Measurements from ENCODE around the gene RLN2.
"Not testable (repeated sequence)": the region's sequence is repeated elsewhere in the genome, so short reads cannot be mapped to it uniquely, and the experiment has no call there.

The RLN2 gene

GRCh38 chr9:5303840-5304795 is at the start of gene RLN2:
Gene RLN2 (minus strand): TSS chr9:5304716. CDS start chr9:5304580, 136 bp downstream.
- DNase-seq: peak in 5 of 56 donors; percentile 1 to 20 (median 4)

- no peak for DNase-seq
Measured at GRCh38 chr9:5354184-5354583, 49.7 kb upstream of the RLN2 start.

GRCh38 chr9:5352637-5353248 is 48.2 kb upstream of the RLN2 start:
- no peak for DNase-seq

- DNase-seq: peak in 8 of 56 donors; percentile 0 to 6 (median 1)
Measured at GRCh38 chr9:5338992-5339981, 34.8 kb upstream of the RLN2 start, which contains the start of gene RLN1. Gene RLN1 (minus strand): TSS chr9:5339876. CDS start chr9:5339746, 130 bp downstream.

- no peak for DNase-seq
Measured at GRCh38 chr9:5336688-5337087, 32.2 kb upstream of the RLN2 start.

- DNase-seq: not testable (repeated sequence)
Measured at GRCh38 chr9:5331276-5331675, 26.8 kb upstream of the RLN2 start.

GRCh38 chr9:5326893-5327548 is 22.5 kb upstream of the RLN2 start:
- no peak for DNase-seq

GRCh38 chr9:5326187-5326586 is 21.7 kb upstream of the RLN2 start:
- no peak for DNase-seq

GRCh38 chr9:5321601-5322000 is 17.1 kb upstream of the RLN2 start:
- DNase-seq: not testable (repeated sequence)

GRCh38 chr9:5321058-5321457 is 16.5 kb upstream of the RLN2 start:
- no peak for DNase-seq

- DNase-seq: not testable (repeated sequence)
Measured at GRCh38 chr9:5316406-5316805, 11.9 kb upstream of the RLN2 start.

GRCh38 chr9:5315187-5315923 is 10.8 kb upstream of the RLN2 start:
- DNase-seq: no peak

GRCh38 chr9:5310851-5311250 is 6.3 kb upstream of the RLN2 start:
- no peak for DNase-seq

- DNase-seq: no peak
Measured at GRCh38 chr9:5305741-5306140, 1.2 kb upstream of the RLN2 start.

- no peak for DNase-seq
Measured at GRCh38 chr9:5301544-5301943, 3.0 kb downstream of the RLN2 start.

- no peak for DNase-seq
Measured at GRCh38 chr9:5292141-5292540, 12.4 kb downstream of the RLN2 start.

- no peak for DNase-seq
Measured at GRCh38 chr9:5288591-5288990, 15.9 kb downstream of the RLN2 start.

- DNase-seq: no peak
Measured at GRCh38 chr9:5286262-5286661, 18.3 kb downstream of the RLN2 start.

GRCh38 chr9:5278486-5278885 is 26.0 kb downstream of the RLN2 start:
- DNase-seq: no peak

GRCh38 chr9:5274770-5275169 is 29.7 kb downstream of the RLN2 start:
- no peak for DNase-seq
